A673 (cell line): ENCODE measurements around the gene RABGGTB. TPM values are rescaled to one million over a fixed set of nuclear protein-coding genes. Genes with fewer than 3 reads are reported as not detected.
A peak's percentile ranks its signal among the peaks of the same experiment; 100 is the strongest.
"Not testable (repeated sequence)": the region's sequence is repeated elsewhere in the genome, so short reads cannot be mapped to it uniquely, and the experiment has no call there.

Source experiments
- BruUV-seq: library from RNA; stranded (reverse); fragments of 400-500 nt; replicated peaks from 2 replicates; lab custom pipeline; 2021; lab: Mats Ljungman, UMichigan
- CTCF ChIA-PET: fragments of 300-600 bp; sonication (Branson Sonifier 250); formaldehyde crosslinking; loops from one replicate; lab custom pipeline; 2022; ENCODE audit warnings: antibody characterized with exemption; lab: Charles Lee
- POLR2A ChIA-PET: fragments of 300-600 bp; sonication (Branson Sonifier 250); formaldehyde crosslinking; loops from one replicate; lab custom pipeline; 2022; ENCODE audit warnings: antibody characterized with exemption; ENCODE audit not compliant: low non-redundant PET; lab: Charles Lee
- DNase-seq: peaks from one replicate; pipeline ENCODE4 v3.0.0-alpha.2; 2015; ENCODE audit warnings: low spot score
- H3K27ac ChIP-seq: fragments of 200-600 bp; sonication (generic); 2 replicates; pipeline ENCODE4 v1.5.1; 2016; ENCODE audit warnings: mixed run types, low read depth, mild to moderate bottlenecking, mixed read lengths, antibody characterized with exemption, low read length; ENCODE audit not compliant: poor library complexity, severe bottlenecking
- H3K27me3 ChIP-seq: fragments of 200-600 bp; sonication (generic); replicated peaks from 2 replicates; pipeline ENCODE4 v1.6.1; 2017; ENCODE audit warnings: mixed run types, low read depth, mild to moderate bottlenecking, mixed read lengths, antibody characterized with exemption, low read length; ENCODE audit not compliant: insufficient read depth, poor library complexity
- H3K36me3 ChIP-seq: fragments of 200-600 bp; sonication (generic); 2 replicates; pipeline ENCODE4 v1.6.1; 2016; ENCODE audit warnings: mixed run types, mild to moderate bottlenecking, mixed read lengths, antibody characterized with exemption, low read length; ENCODE audit not compliant: insufficient read depth, poor library complexity, severe bottlenecking
- H3K4me1 ChIP-seq: fragments of 200-600 bp; sonication (generic); 2 replicates; pipeline ENCODE4 v1.6.1; 2017; ENCODE audit warnings: mixed run types, mild to moderate bottlenecking, mixed read lengths, antibody characterized with exemption, low read length; ENCODE audit not compliant: insufficient read depth, poor library complexity, severe bottlenecking
- H3K4me3 ChIP-seq: fragments of 200-600 bp; sonication (generic); 2 replicates; pipeline ENCODE4 v1.5.1; 2016; ENCODE audit warnings: low read depth, mixed run types, mild to moderate bottlenecking, mixed read lengths, low read length; ENCODE audit not compliant: poor library complexity, severe bottlenecking
- H3K9me3 ChIP-seq: fragments of 200-600 bp; sonication (generic); 2 replicates; pipeline ENCODE4 v1.6.1; 2016; ENCODE audit warnings: mixed run types, low read depth, mild to moderate bottlenecking, mixed read lengths, antibody characterized with exemption, low read length; ENCODE audit not compliant: poor library complexity, severe bottlenecking
- CTCF ChIP-seq: fragments of 300-800, 200-600 bp; sonication (generic); conservative IDR thresholded peaks from 2 replicates; pipeline ENCODE4 v1.5.1; 2017; ENCODE audit warnings: low read depth, mild to moderate bottlenecking, antibody characterized with exemption, low read length, moderate library complexity, mixed read lengths
- EZH2 ChIP-seq: fragments of 200-600 bp; sonication (generic); IDR thresholded peaks from 2 replicates; pipeline ENCODE4 v1.6.1; 2017; ENCODE audit warnings: borderline replicate concordance, low read depth, mild to moderate bottlenecking, mixed read lengths, antibody characterized with exemption, low read length; ENCODE audit not compliant: poor library complexity, severe bottlenecking
- intact Hi-C: fragments of 100-400 bp; cut with micrococcal nuclease; formaldehyde crosslinking; loops from one replicate; pipeline ENCODE4 v1.10.0; 2022; ENCODE audit not compliant: unreplicated experiment
- total RNA-seq: library from RNA; stranded (reverse); gene quantifications from 2 replicates; pipeline ENCODE4 v1.2.3, GENCODE V29; 2021

The RABGGTB gene
- total RNA-seq, 1 experiment from 2014 or later = 171 TPM

GRCh38 chr1:75758543-75758942 is 27.5 kb upstream of the RABGGTB start:
- H3K9me3 ChIP-seq, DNase-seq, H3K27me3 ChIP-seq, H3K4me1 ChIP-seq, POLR2A ChIA-PET, CTCF ChIA-PET, intact Hi-C loops, H3K36me3 ChIP-seq, H3K4me3 ChIP-seq, BruUV-seq, H3K27ac ChIP-seq: not testable (repeated sequence)

- Histone ChIP-seq H3K4me3 (no peak overlapping the region), H3K27me3 (no peaks in the 10 kb centered on the region), H3K27ac (no peak overlapping the region), H3K4me1 (peaks cover 5% of the 10 kb centered on the region), H3K36me3 (no peaks in the 10 kb centered on the region), H3K9me3 (no peaks in the 10 kb centered on the region)
- POLR2A ChIA-PET = interaction anchor here (0.9 kb wide), 1 partner anchor 42 kb away, joined by 3 read pairs; no protein-coding TSS in a partner anchor
- no peak for DNase-seq
- no TSS peak for BruUV-seq
- intact Hi-C loops = no loop called here
- TF ChIP-seq CTCF (no peak), EZH2 (no peak)
- CTCF ChIA-PET = no interaction called here
Measured at GRCh38 chr1:75764057-75764655, 21.9 kb upstream of the RABGGTB start.

GRCh38 chr1:75765697-75766355 is 20.2 kb upstream of the RABGGTB start:
- no peaks in the 10 kb centered on the region for H3K27me3 ChIP-seq
- intact Hi-C loops = no loop called here
- ChIA-PET POLR2A (no interaction called here), CTCF (interaction anchor here (0.6 kb wide), 1 partner anchor 30 kb away, joined by 4 read pairs; no protein-coding TSS in a partner anchor)
- DNase-seq = peak; percentile 54
- H3K27ac ChIP-seq = peak overlapping the region; percentile 51
- no peaks in the 10 kb centered on the region for H3K36me3 ChIP-seq
- no peaks in the 10 kb centered on the region for H3K9me3 ChIP-seq
- TF ChIP-seq EZH2 (no peak), CTCF (no peak)
- no peak overlapping the region for H3K4me3 ChIP-seq
- peaks cover 5% of the 10 kb centered on the region for H3K4me1 ChIP-seq
- BruUV-seq = no TSS peak
